Lower leg skin (tissue), 4 donors: ENCODE measurements around the gene WDR13. TPM values are rescaled to one million over a fixed set of nuclear protein-coding genes. Genes with fewer than 3 reads are reported as not detected.

Experiments used
- total RNA-seq, 4 donors: library from RNA; depleted of rRNA; stranded (reverse); fragments of >200 nt; gene quantifications; one replicate each; pipeline ENCODE4 v1.1.0, GENCODE V29; 2016

Gene WDR13
- total RNA-seq, 4 donors from 2014 or later: 87.8 to 143 (median 121) TPM

Other genes with a start within 250 kb of the WDR13 start
- gene SSX3, start 240.8 kb upstream of the WDR13 start, total RNA-seq: not detected
- not detected for gene SSX4, start 214.0 kb upstream of the WDR13 start, total RNA-seq
- not detected for gene SSX4B, start 185.5 kb upstream of the WDR13 start, total RNA-seq
- 10 to 100 TPM; 21.8 to 34.2 (median 25.4) TPM for gene SLC38A5, start 127.2 kb upstream of the WDR13 start, total RNA-seq
- 10 to 100 TPM; 29.8 to 46.4 (median 42.2) TPM for gene FTSJ1, start 121.3 kb upstream of the WDR13 start, total RNA-seq
- gene PORCN, start 88.5 kb upstream of the WDR13 start, total RNA-seq: 10 to 100 TPM; 18.6 to 32.0 (median 23.2) TPM
- gene EBP, start 75.7 kb upstream of the WDR13 start, total RNA-seq: 10 to 100 TPM; 43.5 to 87.0 (median 64.1) TPM
- 10 to 100 TPM; 11.6 to 43.8 (median 16.2) TPM for gene TBC1D25, start 57.8 kb upstream of the WDR13 start, total RNA-seq
- gene RBM3, start 23.0 kb upstream of the WDR13 start, total RNA-seq: 100 to 1,000 TPM; 162 to 207 (median 198) TPM
- gene WAS, start 86.3 kb downstream of the WDR13 start, total RNA-seq: 1 to 10 TPM; 1.3 to 4.1 (median 3.2) TPM
- 10 to 100 TPM in 1 of 4 donors, 1 to 10 TPM in 3; 6.7 to 15.0 (median 9.2) TPM for gene SUV39H1, start 99.2 kb downstream of the WDR13 start, total RNA-seq
- gene GLOD5, start 164.3 kb downstream of the WDR13 start, total RNA-seq: not detected
- not detected for gene GATA1, start 189.1 kb downstream of the WDR13 start, total RNA-seq
- gene HDAC6, start 204.6 kb downstream of the WDR13 start, total RNA-seq: 10 to 100 TPM; 55.3 to 90.2 (median 67.9) TPM
- not detected for gene ERAS, start 229.0 kb downstream of the WDR13 start, total RNA-seq
- 10 to 100 TPM in 2 of 4 donors, 1 to 10 TPM in 2; 2.9 to 16.7 (median 8.5) TPM for gene PCSK1N, start 238.1 kb downstream of the WDR13 start, total RNA-seq